ENCODE measurements around the gene ANO8.

ANO8 gene

DNA sequence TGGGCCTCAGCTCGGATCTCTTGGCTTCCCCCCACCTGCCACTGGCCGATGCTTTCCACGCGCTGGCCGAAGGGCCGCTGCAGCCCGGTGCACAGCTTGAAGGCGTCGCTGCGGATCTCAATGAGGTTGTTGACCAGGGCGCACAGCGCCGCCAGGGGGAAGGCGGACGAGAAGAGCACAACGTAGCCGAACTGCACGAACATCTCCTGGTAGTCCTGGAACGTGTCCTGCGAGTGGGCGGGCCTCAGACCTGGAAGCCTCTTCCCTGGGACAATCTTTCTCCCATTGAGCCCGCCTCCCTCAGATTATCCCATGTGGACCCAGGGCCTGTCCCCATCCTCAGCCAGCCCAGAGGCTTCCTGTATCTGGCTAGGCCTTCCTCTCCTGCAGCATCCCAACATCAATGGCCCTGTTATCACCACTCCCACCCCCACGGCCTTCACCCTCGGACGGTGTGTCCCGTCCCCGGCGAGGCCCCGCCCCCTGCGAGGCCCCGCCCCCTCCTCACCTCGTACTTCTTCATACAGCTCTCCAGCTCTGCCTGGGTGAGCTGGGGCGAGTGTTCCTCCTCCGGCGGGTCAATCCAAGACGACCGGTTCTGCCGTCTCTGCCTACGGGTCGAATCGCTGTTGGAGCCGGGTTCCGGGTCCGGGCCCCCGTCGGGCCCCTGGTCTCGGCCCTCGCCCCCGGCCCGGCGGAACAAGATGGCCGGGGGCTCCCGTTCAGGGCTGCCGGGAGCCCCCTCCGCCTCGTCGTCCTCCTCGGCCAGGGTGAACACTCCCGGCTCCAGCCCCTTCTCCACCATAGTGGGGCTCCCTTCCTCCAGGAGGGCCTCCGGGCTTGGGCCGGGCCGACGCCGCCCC lies 6.8 kb downstream of the ANO8 start:
- no peaks in the 10 kb centered on the region for H3K4me1 ChIP-seq (ENCODE audit: control insufficient read depth, insufficient read depth, low read length, unreplicated experiment)
- H3K79me2 ChIP-seq (ENCODE audit: control insufficient read depth, insufficient read depth, low read length, unreplicated experiment), result no peaks in the 10 kb centered on the region
- no peak overlapping the region for H2AFZ ChIP-seq (ENCODE audit: low read length, unreplicated experiment)
- no peak overlapping the region for H3K4me3 ChIP-seq (ENCODE audit: low read depth, low read length)
- H3K27me3 ChIP-seq (ENCODE audit: insufficient read depth, low read length), result no peaks in the 10 kb centered on the region
- H3K27ac ChIP-seq (ENCODE audit: low read depth, low read length), result no peak overlapping the region
- no peaks in the 10 kb centered on the region; the same call in 1 of the 2 replicates for H3K36me3 ChIP-seq (ENCODE audit: insufficient read depth, low read length)

DNA sequence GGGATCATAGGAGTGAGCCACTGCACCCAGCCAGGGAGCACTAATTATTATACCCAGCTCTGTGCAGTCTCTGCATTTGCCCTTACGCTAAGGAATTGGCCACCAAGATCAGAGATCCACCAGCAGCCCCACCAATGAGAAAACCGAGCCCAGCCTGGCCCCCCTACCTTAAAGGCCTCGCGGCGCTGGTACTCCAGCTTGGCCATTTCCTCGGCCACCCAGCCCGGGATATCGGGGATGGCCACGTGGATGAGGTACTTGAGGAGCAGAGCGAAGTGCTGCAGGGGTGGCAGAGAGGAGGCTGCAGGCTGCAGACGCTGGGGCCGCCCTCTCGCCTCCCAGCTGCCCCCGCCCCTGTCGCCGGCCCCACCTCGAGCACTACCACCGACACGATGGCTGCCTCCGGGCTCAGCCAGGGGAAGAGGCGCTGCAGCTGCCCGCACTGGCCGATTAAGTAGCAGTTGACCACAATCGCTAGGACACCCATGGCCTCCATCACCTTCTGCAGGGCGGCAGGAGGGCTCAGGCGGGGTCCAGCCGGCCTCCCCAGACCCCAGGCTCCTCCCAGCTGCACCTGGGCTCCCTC lies 7.5 kb downstream of the ANO8 start:
- Histone ChIP-seq H3K27ac (ENCODE audit: low read depth, low read length) (no peak overlapping the region), H3K36me3 (ENCODE audit: insufficient read depth, low read length) (no peaks in the 10 kb centered on the region), H3K4me1 (ENCODE audit: control insufficient read depth, insufficient read depth, low read length, unreplicated experiment) (no peaks in the 10 kb centered on the region), H3K4me3 (ENCODE audit: low read depth, low read length) (no peak overlapping the region), H2AFZ (ENCODE audit: low read length, unreplicated experiment) (no peak overlapping the region), H3K27me3 (ENCODE audit: insufficient read depth, low read length) (no peaks in the 10 kb centered on the region), H3K79me2 (ENCODE audit: control insufficient read depth, insufficient read depth, low read length, unreplicated experiment) (no peaks in the 10 kb centered on the region)

DNA sequence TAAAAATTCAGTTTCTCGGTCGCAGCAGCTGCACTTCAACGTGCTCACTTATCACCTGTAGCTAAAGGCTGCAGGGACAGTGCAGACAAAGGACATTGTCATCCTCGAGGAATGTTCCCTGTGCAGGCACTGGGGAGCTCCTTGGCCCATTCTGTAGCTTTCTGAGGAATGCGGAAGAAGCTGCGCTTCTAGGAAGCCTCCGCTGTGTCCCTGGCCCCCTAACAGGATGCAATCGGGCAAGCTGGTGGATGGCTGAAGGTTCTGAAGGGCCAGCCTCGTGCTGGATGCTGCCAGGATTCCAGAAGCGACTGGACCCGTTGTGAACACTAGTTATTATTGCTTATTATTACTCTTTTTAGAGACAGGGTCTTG lies 8.1 kb downstream of the ANO8 start:
- Histone ChIP-seq H3K36me3 (ENCODE audit: insufficient read depth, low read length) (no peaks in the 10 kb centered on the region), H3K4me1 (ENCODE audit: control insufficient read depth, insufficient read depth, low read length, unreplicated experiment) (no peaks in the 10 kb centered on the region), H3K4me3 (ENCODE audit: low read depth, low read length) (no peak overlapping the region), H3K79me2 (ENCODE audit: control insufficient read depth, insufficient read depth, low read length, unreplicated experiment) (no peaks in the 10 kb centered on the region), H3K27ac (ENCODE audit: low read depth, low read length) (no peak overlapping the region), H3K27me3 (ENCODE audit: insufficient read depth, low read length) (no peaks in the 10 kb centered on the region), H2AFZ (ENCODE audit: low read length, unreplicated experiment) (no peak overlapping the region)

DNA sequence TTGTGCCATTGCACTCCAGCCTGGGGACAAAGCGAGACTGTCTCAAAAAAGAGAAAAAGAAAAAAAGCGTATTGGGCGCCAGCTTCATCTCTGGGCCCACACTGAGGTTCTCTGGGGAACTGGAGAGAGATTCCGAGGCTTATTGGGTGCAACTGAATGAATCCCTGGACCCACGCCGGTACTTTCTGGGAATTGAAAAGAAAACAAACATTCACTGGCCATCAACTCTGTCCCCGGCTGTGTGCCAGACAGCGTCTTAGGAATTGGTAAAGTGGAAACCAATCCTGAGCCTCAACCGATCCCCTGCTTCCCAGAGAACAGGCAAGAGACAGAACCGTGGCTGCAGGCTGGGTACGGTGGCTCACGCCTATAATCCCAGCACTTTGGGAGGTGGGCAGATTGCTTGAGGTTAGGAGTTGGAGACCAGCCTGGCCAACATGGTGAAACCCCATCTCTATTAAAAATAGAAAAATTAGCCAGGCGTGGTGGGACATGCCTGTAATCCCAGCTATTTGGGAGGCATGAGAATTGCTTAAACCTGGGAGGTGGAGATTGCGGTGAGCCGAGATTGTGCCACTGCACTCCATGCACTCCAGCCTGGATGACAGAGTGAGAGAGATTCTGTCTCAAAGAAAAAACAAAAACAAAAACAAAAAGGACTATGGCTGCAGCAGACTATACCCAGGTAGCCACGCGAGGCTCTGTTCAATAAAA lies 8.6 kb downstream of the ANO8 start:
- Histone ChIP-seq H3K27me3 (ENCODE audit: insufficient read depth, low read length) (no peaks in the 10 kb centered on the region), H3K79me2 (ENCODE audit: control insufficient read depth, insufficient read depth, low read length, unreplicated experiment) (no peaks in the 10 kb centered on the region), H3K4me3 (ENCODE audit: low read depth, low read length) (no peak overlapping the region), H3K36me3 (ENCODE audit: insufficient read depth, low read length) (no peaks in the 10 kb centered on the region), H2AFZ (ENCODE audit: low read length, unreplicated experiment) (no peak overlapping the region), H3K27ac (ENCODE audit: low read depth, low read length) (no peak overlapping the region), H3K4me1 (ENCODE audit: control insufficient read depth, insufficient read depth, low read length, unreplicated experiment) (no peaks in the 10 kb centered on the region)

DNA sequence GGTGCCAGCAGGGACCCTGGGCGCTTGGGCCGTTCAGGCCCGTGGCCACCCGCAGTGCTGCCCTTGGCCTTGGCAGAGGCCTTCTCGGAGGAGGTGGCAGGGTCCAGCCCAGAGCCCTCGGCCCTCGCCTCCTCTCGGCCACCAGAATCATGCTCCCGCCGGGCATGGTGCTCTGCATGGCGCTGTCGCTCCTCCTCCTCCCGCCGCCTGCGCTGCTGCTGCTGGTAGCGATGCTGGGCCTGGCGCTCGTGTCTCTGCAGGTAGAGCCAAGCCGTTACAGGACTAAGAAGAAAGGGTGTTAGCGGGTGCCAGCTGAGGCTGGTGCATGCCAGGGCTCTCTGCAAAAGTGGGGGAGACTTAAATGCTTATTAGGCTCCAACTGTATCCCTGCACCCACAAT lies 9.5 kb downstream of the ANO8 start:
- Histone ChIP-seq H3K4me3 (ENCODE audit: low read depth, low read length) (no peak overlapping the region), H3K4me1 (ENCODE audit: control insufficient read depth, insufficient read depth, low read length, unreplicated experiment) (no peaks in the 10 kb centered on the region), H3K27ac (ENCODE audit: low read depth, low read length) (no peak overlapping the region), H3K79me2 (ENCODE audit: control insufficient read depth, insufficient read depth, low read length, unreplicated experiment) (no peaks in the 10 kb centered on the region), H3K27me3 (ENCODE audit: insufficient read depth, low read length) (no peaks in the 10 kb centered on the region), H2AFZ (ENCODE audit: low read length, unreplicated experiment) (no peak overlapping the region), H3K36me3 (ENCODE audit: insufficient read depth, low read length) (no peaks in the 10 kb centered on the region)

DNA sequence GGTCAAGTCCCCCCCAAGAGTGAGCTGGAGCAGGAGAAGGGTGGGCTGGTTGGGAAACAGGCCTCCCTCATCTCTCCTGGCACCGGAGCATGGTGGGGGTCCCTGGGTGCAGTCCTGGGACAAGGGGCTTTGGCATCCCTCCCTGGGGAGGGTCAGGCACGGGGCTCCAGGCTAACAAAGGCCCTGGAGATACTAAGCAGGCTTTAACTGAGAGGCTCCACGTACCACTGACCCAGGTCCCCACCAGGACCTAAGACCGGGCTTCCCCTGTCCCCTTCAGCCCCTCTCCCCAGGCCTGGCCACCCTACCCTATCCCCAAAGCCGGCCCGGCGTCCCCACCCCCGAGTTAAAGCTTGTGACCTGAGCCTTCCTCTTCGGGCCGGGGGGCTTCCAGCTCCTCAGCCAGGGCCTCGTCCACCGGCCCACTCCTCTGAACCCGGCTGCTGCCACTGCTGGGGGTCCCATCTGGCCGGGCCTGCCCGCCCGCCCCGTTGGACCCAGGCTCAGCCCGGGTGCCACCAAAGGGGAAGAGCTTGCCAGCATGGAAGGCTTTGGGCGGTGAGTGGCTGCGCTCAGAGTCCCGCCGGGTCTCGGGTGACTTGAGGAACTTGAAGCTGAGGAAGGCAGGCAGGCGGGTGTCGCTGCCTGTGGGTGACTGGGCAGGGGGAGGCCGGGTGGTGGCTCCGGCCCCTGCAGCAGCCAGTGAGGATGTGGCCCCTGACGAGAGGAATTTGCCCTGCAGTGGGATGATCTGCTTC lies 10.1 kb downstream of the ANO8 start:
- Histone ChIP-seq H3K4me3 (ENCODE audit: low read depth, low read length) (no peak overlapping the region), H3K36me3 (ENCODE audit: insufficient read depth, low read length) (no peaks in the 10 kb centered on the region), H3K79me2 (ENCODE audit: control insufficient read depth, insufficient read depth, low read length, unreplicated experiment) (no peaks in the 10 kb centered on the region), H2AFZ (ENCODE audit: low read length, unreplicated experiment) (no peak overlapping the region), H3K4me1 (ENCODE audit: control insufficient read depth, insufficient read depth, low read length, unreplicated experiment) (no peaks in the 10 kb centered on the region), H3K27ac (ENCODE audit: low read depth, low read length) (no peak overlapping the region), H3K27me3 (ENCODE audit: insufficient read depth, low read length) (no peaks in the 10 kb centered on the region)

DNA sequence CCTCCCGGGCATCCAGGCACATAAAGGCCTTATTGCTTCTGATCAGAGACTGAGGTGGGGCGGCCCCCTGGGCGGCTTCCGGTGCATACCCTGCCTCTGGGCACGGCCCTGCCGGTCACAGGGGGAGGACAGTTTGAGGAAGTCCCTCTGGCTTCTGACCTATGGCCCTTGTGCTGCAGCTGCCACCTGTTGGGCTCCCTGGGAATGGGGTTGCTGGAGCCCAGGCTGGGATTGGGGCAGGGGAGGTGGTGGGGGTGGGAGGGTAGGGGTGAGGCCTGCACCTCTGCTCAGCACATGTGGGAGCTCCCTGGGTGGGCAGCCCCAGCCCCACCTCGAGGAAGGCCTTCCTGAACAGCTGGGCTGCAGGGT lies 10.7 kb downstream of the ANO8 start:
- Histone ChIP-seq H3K27ac (ENCODE audit: low read depth, low read length) (no peak overlapping the region), H3K4me1 (ENCODE audit: control insufficient read depth, insufficient read depth, low read length, unreplicated experiment) (no peaks in the 10 kb centered on the region), H2AFZ (ENCODE audit: low read length, unreplicated experiment) (no peak overlapping the region), H3K36me3 (ENCODE audit: insufficient read depth, low read length) (no peaks in the 10 kb centered on the region), H3K4me3 (ENCODE audit: low read depth, low read length) (no peak overlapping the region), H3K79me2 (ENCODE audit: control insufficient read depth, insufficient read depth, low read length, unreplicated experiment) (no peaks in the 10 kb centered on the region), H3K27me3 (ENCODE audit: insufficient read depth, low read length) (no peaks in the 10 kb centered on the region)

DNA sequence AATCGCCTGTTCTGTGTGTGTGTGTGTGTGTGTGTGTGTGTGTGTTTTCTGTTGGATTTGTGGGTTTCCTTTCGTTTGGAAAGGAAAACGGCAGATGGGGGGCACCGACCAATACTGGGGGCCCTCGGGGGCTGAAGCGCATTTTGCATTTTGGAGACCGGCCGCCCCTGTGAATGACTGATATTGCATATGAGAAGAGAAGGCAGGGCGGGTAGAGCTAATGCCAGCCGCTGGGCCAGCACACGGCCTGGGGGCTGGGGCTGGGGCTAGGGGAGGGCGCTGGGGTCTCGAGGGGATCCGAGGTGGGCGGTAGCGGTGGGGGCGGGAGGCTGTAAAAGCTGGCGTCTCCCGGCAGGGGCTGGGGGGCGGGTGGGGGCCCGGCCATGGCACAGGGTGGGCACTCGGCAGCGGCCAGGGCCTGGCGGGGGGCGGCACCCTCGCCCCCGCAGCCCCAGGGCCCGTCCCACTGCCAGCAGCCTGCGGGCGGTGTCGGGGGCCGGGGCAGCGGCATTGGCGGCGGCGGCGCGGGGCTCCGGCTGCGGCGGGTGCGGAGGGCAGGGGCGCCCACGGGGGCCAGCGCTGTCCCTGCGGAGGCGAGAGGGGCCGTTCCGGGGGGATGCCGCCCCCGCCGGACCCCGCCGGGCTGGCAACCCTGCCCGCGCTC lies 11.2 kb downstream of the ANO8 start:
- no peaks in the 10 kb centered on the region for H3K36me3 ChIP-seq (ENCODE audit: insufficient read depth, low read length)
- no peak overlapping the region for H2AFZ ChIP-seq (ENCODE audit: low read length, unreplicated experiment)
- no peak overlapping the region for H3K4me3 ChIP-seq (ENCODE audit: low read depth, low read length)
- H3K27me3 ChIP-seq (ENCODE audit: insufficient read depth, low read length), result no peaks in the 10 kb centered on the region
- no peak overlapping the region for H3K27ac ChIP-seq (ENCODE audit: low read depth, low read length)
- no peaks in the 10 kb centered on the region for H3K79me2 ChIP-seq (ENCODE audit: control insufficient read depth, insufficient read depth, low read length, unreplicated experiment)
- no peaks in the 10 kb centered on the region for H3K4me1 ChIP-seq (ENCODE audit: control insufficient read depth, insufficient read depth, low read length, unreplicated experiment)

DNA sequence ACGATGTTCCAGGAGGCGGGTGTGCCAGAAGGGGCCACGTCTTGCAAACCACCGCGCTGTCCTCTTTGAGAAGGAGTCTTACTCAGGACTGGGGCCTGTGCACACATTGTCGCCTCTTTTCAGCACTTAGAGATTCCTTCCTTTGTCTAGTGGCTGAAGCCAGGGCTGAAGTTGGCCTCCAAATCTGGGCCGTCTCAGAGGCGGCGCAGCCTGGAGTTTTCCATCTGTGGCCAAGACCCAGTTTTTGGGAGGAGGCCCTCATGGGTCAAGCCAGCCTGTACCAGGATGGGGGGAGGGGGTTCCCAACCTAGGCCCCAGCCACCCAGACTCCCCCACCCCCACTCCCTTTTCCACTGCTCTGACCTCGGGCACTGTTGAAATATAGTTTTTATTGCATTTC lies 11.8 kb downstream of the ANO8 start:
- Histone ChIP-seq H3K27ac (ENCODE audit: low read depth, low read length) (no peak overlapping the region), H2AFZ (ENCODE audit: low read length, unreplicated experiment) (no peak overlapping the region), H3K4me1 (ENCODE audit: control insufficient read depth, insufficient read depth, low read length, unreplicated experiment) (no peaks in the 10 kb centered on the region), H3K36me3 (ENCODE audit: insufficient read depth, low read length) (no peaks in the 10 kb centered on the region), H3K27me3 (ENCODE audit: insufficient read depth, low read length) (no peaks in the 10 kb centered on the region), H3K4me3 (ENCODE audit: low read depth, low read length) (no peak overlapping the region), H3K79me2 (ENCODE audit: control insufficient read depth, insufficient read depth, low read length, unreplicated experiment) (no peaks in the 10 kb centered on the region)
